HAP-1 (cell line): Measurements from ENCODE around the gene KCNC1.

ENCODE experiments used
- DNase-seq, 2 experiments: peaks; one replicate each; pipeline ENCODE4 v3.0.0-alpha.2; 2016 to 2020; ENCODE audit warnings: low spot score in 2 of 2
- H3K27me3 ChIP-seq: fragments of 250-450 bp; sonication (Bioruptor Pico); 2 replicates; pipeline ENCODE4 v1.5.1; 2020; ENCODE audit warnings: low read depth, mild to moderate bottlenecking, moderate library complexity
- H3K36me3 ChIP-seq: fragments of 250-450 bp; sonication (Bioruptor Pico); replicated peaks from 2 replicates; pipeline ENCODE4 v1.5.1; 2020; ENCODE audit warnings: mild to moderate bottlenecking
- H3K4me1 ChIP-seq: fragments of 250-450 bp; sonication (Bioruptor Pico); 2 replicates; pipeline ENCODE4 v1.5.1; 2020; ENCODE audit warnings: mild to moderate bottlenecking
- H3K4me3 ChIP-seq: fragments of 250-450 bp; sonication (Bioruptor Pico); 2 replicates; pipeline ENCODE4 v1.5.1; 2020; ENCODE audit warnings: mild to moderate bottlenecking, moderate library complexity
- H3K9me3 ChIP-seq: fragments of 250-450 bp; sonication (Bioruptor Pico); 2 replicates; pipeline ENCODE4 v1.5.1; 2020; ENCODE audit warnings: mild to moderate bottlenecking, moderate library complexity
- in situ Hi-C: fragments of 300-500 bp; cut with MboI; formaldehyde crosslinking; loops from 3 replicates; pipeline ENCODE4 v1.14.3; 2020; ENCODE audit warnings: low sequenced_read_pairs, inconsistent platforms, mixed read lengths

Gene KCNC1

DNA sequence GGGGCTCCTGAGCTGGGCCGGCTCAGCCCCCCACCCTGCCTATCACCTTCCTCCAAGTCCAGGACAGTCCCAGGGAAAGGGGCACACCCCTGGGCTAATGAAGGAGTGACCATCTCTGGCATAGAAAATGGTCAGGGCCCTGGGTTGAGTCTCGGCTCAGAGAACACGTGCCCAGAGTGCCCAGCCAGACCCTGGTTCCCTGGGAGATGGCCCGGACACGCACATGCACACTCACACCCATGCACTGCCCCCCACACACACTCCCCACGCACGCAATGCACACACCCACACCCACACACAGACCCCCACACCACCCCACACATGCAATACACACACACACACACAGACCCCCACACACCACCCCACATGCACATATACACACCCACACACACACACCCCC, 28.7 kb downstream of the KCNC1 start:
- DNase-seq = no peak
- no peaks in the 10 kb centered on the region for H3K9me3 ChIP-seq
- H3K36me3 ChIP-seq = no peaks in the 10 kb centered on the region
- no peaks in the 10 kb centered on the region for H3K27me3 ChIP-seq
- H3K4me1 ChIP-seq = no peaks in the 10 kb centered on the region
- no peak overlapping the region for H3K4me3 ChIP-seq
- in situ Hi-C loops = loop anchor here (10.0 kb wide), 2 partner anchors 58 to 212 kb away; no protein-coding TSS in a partner anchor

DNA sequence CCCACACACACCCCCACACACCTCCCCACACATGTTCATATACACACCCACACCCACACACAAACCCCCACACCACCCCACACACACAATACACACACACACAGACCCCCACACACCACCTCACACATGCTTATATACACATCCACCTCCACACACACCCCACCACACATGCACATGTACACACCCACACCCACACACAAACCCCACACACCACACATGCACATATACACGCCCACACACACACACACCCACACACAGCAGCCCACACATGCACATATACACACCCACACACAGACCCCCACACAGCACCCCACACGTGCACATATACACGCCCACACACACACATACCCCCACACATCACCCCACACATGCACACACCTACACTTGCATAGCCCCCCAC, 29.1 kb downstream of the KCNC1 start:
- in situ Hi-C loops = loop anchor here (10.0 kb wide), 2 partner anchors 59 to 211 kb away; no protein-coding TSS in a partner anchor
- Histone ChIP-seq H3K36me3 (no peaks in the 10 kb centered on the region), H3K4me1 (no peaks in the 10 kb centered on the region), H3K9me3 (no peaks in the 10 kb centered on the region), H3K27me3 (no peaks in the 10 kb centered on the region), H3K4me3 (no peak overlapping the region)
- DNase-seq = no peak

DNA sequence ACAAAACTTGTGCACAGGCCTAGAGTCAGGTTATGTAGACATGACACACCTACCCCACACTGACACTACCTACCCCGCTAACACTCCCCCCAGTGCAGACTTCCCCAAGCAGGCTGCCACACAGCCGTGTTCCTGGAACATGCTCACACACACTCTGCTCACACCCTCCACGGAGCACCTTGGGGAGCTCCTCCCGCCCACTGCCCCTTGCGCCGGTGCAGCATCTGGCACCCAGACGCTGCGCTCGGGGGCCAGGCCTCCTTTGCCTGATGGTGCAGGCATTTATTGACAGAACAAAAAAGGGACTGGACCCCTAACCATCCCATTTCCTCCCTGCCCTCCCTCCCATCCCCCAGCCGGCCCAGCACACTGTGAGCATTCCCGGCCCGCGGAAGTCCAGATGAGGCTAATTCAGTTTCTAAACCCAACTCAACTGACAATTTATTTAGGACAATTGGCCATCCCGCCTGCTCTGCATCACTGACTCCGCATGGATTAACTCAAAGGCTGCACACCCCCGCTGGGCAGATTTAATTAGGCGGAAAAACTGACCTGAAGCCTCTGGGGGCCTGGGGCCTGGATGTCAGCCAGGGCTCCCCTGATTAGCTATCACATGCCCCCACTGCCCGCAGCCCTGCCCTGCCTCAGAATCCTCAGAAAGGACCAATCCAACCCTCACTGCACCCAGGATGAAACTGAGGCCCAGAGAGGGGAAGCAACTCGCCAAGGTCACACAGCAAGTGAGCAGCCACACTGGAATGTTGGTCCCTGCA, 30.1 kb downstream of the KCNC1 start:
- no peak overlapping the region for H3K4me3 ChIP-seq
- H3K4me1 ChIP-seq = no peaks in the 10 kb centered on the region
- DNase-seq = no peak
- in situ Hi-C loops = loop anchor here (10.0 kb wide), 2 partner anchors 60 to 210 kb away; no protein-coding TSS in a partner anchor
- no peaks in the 10 kb centered on the region for H3K27me3 ChIP-seq
- H3K9me3 ChIP-seq = no peaks in the 10 kb centered on the region
- no peaks in the 10 kb centered on the region for H3K36me3 ChIP-seq

DNA sequence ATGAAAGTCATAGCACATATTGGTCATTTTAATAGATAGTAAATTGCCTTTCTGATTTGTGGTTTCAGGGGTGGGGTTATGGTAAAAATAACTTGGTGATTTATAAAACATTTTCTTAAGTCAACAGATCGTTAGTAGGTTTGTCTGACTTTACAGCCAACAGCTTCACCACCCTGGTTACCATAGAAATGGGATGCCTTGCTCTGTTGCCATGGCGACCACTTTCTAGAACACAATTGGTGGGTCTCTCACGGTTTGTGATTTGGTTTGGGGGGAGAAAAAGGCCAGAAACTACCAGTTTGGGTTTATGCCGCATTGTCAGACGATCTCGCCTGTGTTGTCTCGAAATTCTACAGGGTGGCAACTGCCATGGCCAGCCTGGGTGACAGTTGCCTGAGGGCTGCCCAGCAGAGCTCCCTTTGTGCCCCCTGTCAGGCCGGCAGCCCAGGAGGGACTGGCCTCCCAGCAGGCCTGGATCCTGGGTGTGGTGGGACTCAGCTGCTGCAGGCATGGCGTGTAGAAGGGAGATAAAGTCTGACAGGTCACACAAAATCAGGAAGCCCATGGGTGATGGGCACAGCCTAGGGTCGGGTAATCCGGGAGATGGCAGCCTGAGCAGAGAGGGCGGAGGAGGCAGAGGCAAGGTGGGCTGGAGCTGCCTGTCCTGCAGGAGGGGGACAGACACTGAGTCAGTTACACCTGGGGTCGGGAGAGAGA, 30.9 kb downstream of the KCNC1 start:
- no peaks in the 10 kb centered on the region for H3K27me3 ChIP-seq

DNA sequence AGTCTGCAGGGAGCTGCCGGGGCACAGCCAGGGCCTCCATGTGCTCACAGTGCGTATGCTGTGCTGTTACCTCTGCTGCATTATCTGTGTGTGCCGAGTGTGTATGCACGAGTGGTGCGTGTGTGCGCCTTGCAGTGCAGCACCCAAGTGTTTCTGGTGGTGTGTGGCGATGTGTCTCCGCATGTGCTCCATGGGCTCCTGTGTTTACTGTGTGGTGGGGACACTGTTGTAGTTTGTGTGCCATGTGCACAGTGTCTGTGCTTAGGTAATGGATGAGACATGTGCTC, 31.4 kb downstream of the KCNC1 start:
- in situ Hi-C loops = loop anchor here (10.0 kb wide), 2 partner anchors 61 to 209 kb away; no protein-coding TSS in a partner anchor

More for the DNA sequence above, 30.9 kb downstream of the KCNC1 start:
- in situ Hi-C loops = loop anchor here (10.0 kb wide), 2 partner anchors 61 to 209 kb away; no protein-coding TSS in a partner anchor
- DNase-seq = peak; percentile 14 to 51
- H3K4me1 ChIP-seq = no peaks in the 10 kb centered on the region
- H3K9me3 ChIP-seq = no peaks in the 10 kb centered on the region
- H3K4me3 ChIP-seq = no peak overlapping the region
- no peaks in the 10 kb centered on the region for H3K36me3 ChIP-seq

DNA sequence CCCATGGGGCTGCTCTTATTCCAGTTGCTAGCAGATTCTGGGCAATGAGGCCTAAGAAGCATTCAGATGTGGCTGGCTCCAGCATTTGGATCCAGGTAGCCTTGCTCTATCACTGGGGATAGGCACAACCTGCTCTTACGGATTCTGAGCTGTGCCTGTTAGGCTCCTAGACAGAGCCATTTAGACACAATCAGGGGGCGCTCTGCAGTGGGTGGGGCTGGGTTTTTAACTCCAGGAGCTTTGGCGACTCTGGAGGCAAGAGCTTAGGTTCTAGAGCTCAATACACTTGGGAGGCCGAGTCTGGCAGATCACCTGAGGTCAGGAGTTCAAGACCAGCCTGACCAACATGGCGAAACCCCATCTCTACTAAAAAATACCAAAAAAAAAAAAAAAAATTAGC, 32.0 kb downstream of the KCNC1 start:
- in situ Hi-C loops = loop anchor here (10.0 kb wide), 2 partner anchors 62 to 208 kb away; no protein-coding TSS in a partner anchor
- Histone ChIP-seq H3K27me3 (no peaks in the 10 kb centered on the region), H3K36me3 (no peaks in the 10 kb centered on the region), H3K4me3 (no peak overlapping the region), H3K9me3 (no peaks in the 10 kb centered on the region), H3K4me1 (no peaks in the 10 kb centered on the region)
- peak in 1 of 2 experiments; percentile 37 for DNase-seq

More for the DNA sequence above, 31.4 kb downstream of the KCNC1 start:
- Histone ChIP-seq H3K36me3 (no peaks in the 10 kb centered on the region), H3K9me3 (no peaks in the 10 kb centered on the region), H3K4me3 (no peak overlapping the region), H3K4me1 (no peaks in the 10 kb centered on the region), H3K27me3 (no peaks in the 10 kb centered on the region)
- DNase-seq = no peak

DNA sequence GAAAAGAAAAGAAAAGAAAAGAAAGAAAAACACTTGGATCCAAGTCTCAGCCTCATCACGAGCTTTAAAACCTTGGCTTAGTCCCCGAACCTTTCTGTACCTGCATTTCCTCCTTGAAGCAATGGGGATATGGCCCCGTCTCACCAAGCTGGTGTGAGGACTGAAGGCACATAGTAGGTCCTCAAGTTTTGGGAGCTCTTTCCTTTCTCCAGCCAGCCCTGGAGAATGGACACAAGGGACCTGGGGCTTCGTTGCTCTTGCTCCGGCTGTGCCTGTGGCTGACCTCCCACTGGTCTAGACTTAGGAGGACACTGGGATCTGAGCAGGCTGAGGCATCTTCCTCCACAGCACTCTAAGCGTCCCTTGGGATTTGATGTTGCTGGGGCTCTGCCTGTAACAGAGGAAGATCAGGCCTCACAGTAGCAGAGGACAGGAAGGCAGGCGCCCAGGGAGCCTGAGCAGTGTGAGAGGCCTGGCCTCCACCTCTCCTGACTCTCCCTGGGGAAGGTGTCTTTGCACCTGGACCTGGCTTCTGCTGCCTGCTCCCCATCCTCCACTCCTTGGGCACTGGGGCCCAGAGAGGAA, 32.8 kb downstream of the KCNC1 start:
- no peaks in the 10 kb centered on the region for H3K4me1 ChIP-seq
- no peak for DNase-seq
- H3K27me3 ChIP-seq = no peaks in the 10 kb centered on the region
- H3K4me3 ChIP-seq = no peak overlapping the region
- no peaks in the 10 kb centered on the region for H3K9me3 ChIP-seq
- H3K36me3 ChIP-seq = no peaks in the 10 kb centered on the region
- in situ Hi-C loops = loop anchor here (10.0 kb wide), 2 partner anchors 63 to 207 kb away; no protein-coding TSS in a partner anchor

DNA sequence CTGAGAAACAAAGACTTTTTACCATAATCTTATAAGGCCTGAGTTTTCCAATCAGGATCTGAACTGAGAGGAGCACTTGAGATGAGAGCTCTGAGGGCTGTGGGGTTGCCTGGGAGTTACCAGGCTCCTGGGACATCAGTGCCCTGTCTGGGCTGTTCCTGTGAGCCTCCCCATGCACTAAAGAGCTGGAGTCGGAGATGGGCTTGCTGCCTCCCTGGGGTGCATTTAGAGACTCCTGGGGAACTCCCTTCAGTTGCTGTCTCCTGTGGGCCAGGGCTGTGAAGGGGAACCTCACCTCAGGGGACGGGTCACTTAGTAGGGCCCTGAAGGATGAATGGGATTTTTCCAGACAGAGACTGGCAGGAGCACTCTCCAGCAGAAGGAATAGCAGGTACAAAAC, 33.3 kb downstream of the KCNC1 start:
- DNase-seq = no peak
- H3K4me1 ChIP-seq = no peaks in the 10 kb centered on the region
- no peaks in the 10 kb centered on the region for H3K9me3 ChIP-seq
- no peak overlapping the region for H3K4me3 ChIP-seq
- H3K36me3 ChIP-seq = no peaks in the 10 kb centered on the region
- in situ Hi-C loops = loop anchor here (10.0 kb wide), 2 partner anchors 63 to 207 kb away; no protein-coding TSS in a partner anchor
- H3K27me3 ChIP-seq = no peaks in the 10 kb centered on the region

DNA sequence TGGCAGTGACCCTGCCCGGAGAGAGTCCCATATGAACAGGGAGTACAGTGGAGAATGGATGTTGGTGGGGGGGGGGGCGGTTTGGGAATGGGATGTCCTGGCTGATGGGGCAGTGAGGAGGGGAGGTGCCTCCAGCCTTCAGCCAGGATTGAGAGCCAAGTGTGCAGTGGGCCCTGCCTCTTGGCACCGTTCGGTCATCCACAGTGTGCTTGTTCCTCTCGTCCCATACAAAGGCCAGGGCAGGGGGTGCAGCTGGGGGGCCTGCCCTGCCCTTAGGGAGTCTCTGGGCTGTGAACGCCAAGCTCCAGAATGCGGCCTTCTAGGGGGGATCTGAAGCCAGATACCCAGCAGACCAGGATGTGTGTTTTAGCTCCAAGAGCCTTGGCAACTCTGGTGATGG, 34.0 kb downstream of the KCNC1 start:
- no peaks in the 10 kb centered on the region for H3K36me3 ChIP-seq
- in situ Hi-C loops = loop anchor here (10.0 kb wide), 2 partner anchors 64 to 206 kb away; no protein-coding TSS in a partner anchor
- no peaks in the 10 kb centered on the region for H3K4me1 ChIP-seq
- H3K27me3 ChIP-seq = no peaks in the 10 kb centered on the region
- no peak overlapping the region for H3K4me3 ChIP-seq
- H3K9me3 ChIP-seq = no peaks in the 10 kb centered on the region
- DNase-seq = no peak

DNA sequence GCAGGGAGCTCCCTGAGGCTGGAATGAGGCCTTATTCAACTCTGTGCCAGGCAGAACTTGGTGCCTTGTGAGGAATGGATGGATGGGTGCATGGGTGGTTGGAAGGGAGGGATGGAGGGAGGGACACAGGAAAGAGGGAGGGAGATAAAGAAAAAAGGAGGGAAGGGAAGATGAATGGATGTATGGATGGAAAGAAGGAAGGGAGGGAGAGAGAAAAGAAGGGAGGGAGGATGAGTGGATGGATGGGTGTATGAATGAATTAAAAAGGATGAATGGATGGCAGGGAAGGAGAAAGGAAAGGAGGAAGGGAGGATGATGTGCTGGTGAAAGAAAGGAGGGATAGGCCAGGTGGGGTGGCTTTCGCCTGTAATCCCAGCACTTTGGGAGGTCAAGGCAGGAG, 34.6 kb downstream of the KCNC1 start:
- H3K9me3 ChIP-seq = no peaks in the 10 kb centered on the region
- in situ Hi-C loops = loop anchor here (10.0 kb wide), 2 partner anchors 64 to 206 kb away; no protein-coding TSS in a partner anchor
- H3K36me3 ChIP-seq = no peaks in the 10 kb centered on the region
- no peak overlapping the region for H3K4me3 ChIP-seq
- H3K4me1 ChIP-seq = no peaks in the 10 kb centered on the region
- DNase-seq = no peak
- no peaks in the 10 kb centered on the region for H3K27me3 ChIP-seq

DNA sequence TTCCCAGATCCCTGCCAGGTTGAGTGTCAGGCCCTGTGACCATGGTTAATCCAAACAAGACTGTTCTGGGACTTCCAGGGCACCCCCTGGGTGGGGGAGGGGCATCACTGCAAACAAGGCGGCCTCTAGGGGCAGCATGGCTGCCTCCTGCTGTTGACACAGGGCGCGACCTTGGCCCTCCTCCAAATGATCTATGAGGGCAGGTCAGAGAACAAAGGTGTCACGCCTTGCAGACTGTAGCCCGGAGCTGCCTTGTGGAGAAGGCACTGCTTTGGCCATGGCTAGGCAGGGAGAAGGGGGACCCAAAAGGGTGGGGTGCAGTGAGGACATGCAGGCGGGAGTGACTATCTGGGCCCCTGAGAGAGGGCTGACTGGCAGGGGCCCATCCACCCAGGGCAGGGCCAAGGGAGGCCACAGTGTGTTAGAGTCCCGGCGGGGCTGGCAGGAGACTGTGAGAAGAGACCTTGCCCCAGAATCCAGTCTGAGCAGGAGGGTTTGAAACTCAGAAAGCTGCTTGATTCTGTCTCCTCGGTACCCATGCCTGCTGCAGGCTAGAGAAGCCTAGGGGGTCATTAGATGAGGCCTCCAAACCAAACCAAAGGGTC, 35.6 kb downstream of the KCNC1 start:
- Histone ChIP-seq H3K36me3 (no peaks in the 10 kb centered on the region), H3K4me1 (no peaks in the 10 kb centered on the region), H3K27me3 (no peaks in the 10 kb centered on the region), H3K9me3 (no peaks in the 10 kb centered on the region), H3K4me3 (no peak overlapping the region)
- in situ Hi-C loops = no loop called here
- peak in 1 of 2 experiments; percentile 66 for DNase-seq

DNA sequence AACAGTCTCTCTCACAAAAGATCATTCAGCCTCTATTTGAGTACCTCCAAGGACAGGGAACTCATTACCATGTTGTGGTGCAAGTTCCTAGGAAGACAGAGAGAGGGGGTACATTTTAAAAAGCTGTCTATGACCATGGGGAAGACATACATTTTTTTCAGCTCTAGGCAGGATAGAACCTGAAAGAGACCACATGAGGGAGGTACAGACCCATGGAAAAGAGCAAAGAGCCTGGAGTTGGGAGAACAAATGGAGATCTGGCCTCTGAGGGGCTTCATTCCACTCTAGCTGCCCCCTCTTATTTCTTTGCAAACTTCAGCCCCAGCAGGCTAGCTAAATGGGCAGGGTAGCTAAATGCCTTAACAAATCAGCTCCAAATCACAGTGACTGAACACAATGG, 36.3 kb downstream of the KCNC1 start:
- Histone ChIP-seq H3K9me3 (no peaks in the 10 kb centered on the region), H3K27me3 (no peaks in the 10 kb centered on the region), H3K4me3 (no peak overlapping the region), H3K4me1 (no peaks in the 10 kb centered on the region), H3K36me3 (no peaks in the 10 kb centered on the region)
- in situ Hi-C loops = no loop called here
- DNase-seq = no peak

DNA sequence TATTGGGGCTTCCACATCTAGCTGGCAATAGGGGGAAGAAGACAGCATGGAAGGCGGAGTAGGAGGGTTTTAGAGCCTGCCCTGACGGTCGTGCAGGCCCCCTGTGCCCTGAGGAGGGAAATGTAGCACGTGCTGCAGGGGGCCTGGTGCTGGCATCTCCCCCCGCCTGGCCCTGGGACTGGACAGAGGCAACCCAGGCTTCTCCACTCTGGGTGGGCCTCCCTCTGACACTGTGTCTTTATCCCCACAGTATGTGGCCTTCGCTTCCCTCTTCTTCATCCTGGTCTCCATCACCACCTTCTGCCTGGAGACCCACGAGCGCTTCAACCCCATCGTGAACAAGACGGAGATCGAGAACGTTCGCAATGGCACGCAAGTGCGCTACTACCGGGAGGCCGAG, 36.8 kb downstream of the KCNC1 start:
- H3K27me3 ChIP-seq = no peaks in the 10 kb centered on the region
- H3K4me1 ChIP-seq = no peaks in the 10 kb centered on the region
- H3K9me3 ChIP-seq = no peaks in the 10 kb centered on the region
- in situ Hi-C loops = no loop called here
- DNase-seq = no peak
- no peak overlapping the region for H3K4me3 ChIP-seq
- H3K36me3 ChIP-seq = no peaks in the 10 kb centered on the region
